HG03108 (cell line): Measurements from ENCODE around the gene PTPRN2.
"Not testable (repeated sequence)": the region's sequence is repeated elsewhere in the genome, so short reads cannot be mapped to it uniquely, and the experiment has no call there.

Experiments
- ATAC-seq: cut with Tn5 transposase; IDR thresholded peaks from one replicate; pipeline ENCODE4 v1.9.1; 2021; ENCODE audit warnings: moderate library complexity; ENCODE audit not compliant: unreplicated experiment

Gene PTPRN2

GRCh38 chr7:158391541-158391940, 196.1 kb downstream of the PTPRN2 start:
- no peak for ATAC-seq

- no peak for ATAC-seq
Observed at GRCh38 chr7:158391141-158391540, 196.5 kb downstream of the PTPRN2 start.

- no peak for ATAC-seq
Observed at GRCh38 chr7:158390460-158390859, 197.2 kb downstream of the PTPRN2 start.

- ATAC-seq: no peak
Observed at GRCh38 chr7:158389514-158390425, 197.9 kb downstream of the PTPRN2 start.

GRCh38 chr7:158388928-158389327, 198.7 kb downstream of the PTPRN2 start:
- ATAC-seq: no peak

- ATAC-seq: no peak
Observed at GRCh38 chr7:158388072-158388471, 199.6 kb downstream of the PTPRN2 start.

- no peak for ATAC-seq
Observed at GRCh38 chr7:158387546-158387891, 200.1 kb downstream of the PTPRN2 start.

- no peak for ATAC-seq
Observed at GRCh38 chr7:158386866-158387545, 200.6 kb downstream of the PTPRN2 start.

GRCh38 chr7:158386355-158386618, 201.3 kb downstream of the PTPRN2 start:
- no peak for ATAC-seq

GRCh38 chr7:158385496-158386354, 201.9 kb downstream of the PTPRN2 start:
- not testable (repeated sequence) for ATAC-seq

- no peak for ATAC-seq
Observed at GRCh38 chr7:158384746-158385145, 202.9 kb downstream of the PTPRN2 start.

- no peak for ATAC-seq
Observed at GRCh38 chr7:158383665-158384064, 204.0 kb downstream of the PTPRN2 start.

- ATAC-seq: no peak
Observed at GRCh38 chr7:158382363-158383254, 205.0 kb downstream of the PTPRN2 start.

- no peak for ATAC-seq
Observed at GRCh38 chr7:158381956-158382355, 205.7 kb downstream of the PTPRN2 start.

GRCh38 chr7:158378978-158379377, 208.6 kb downstream of the PTPRN2 start:
- no peak for ATAC-seq

GRCh38 chr7:158377800-158378623, 209.6 kb downstream of the PTPRN2 start:
- no peak for ATAC-seq

GRCh38 chr7:158376839-158377186, 210.8 kb downstream of the PTPRN2 start:
- ATAC-seq: not testable (repeated sequence)

GRCh38 chr7:158376146-158376838, 211.3 kb downstream of the PTPRN2 start:
- ATAC-seq: not testable (repeated sequence)

- no peak for ATAC-seq
Observed at GRCh38 chr7:158375034-158375433, 212.6 kb downstream of the PTPRN2 start.
